Hepatocyte (in vitro differentiated cells): ENCODE data around the gene FBXO21. TPM values are rescaled to one million over a fixed set of nuclear protein-coding genes. Genes with fewer than 3 reads are reported as not detected.

Source experiments
- DNase-seq: peaks from one replicate; pipeline ENCODE4 v3.0.0-alpha.2; 2016; ENCODE audit warnings: low spot score
- H2AFZ ChIP-seq: fragments of 200-600 bp; sonication (generic); 2 replicates; pipeline ENCODE4 v1.6.0; 2016; ENCODE audit warnings: antibody characterized with exemption, mild to moderate bottlenecking
- H3K27ac ChIP-seq: fragments of 200-600 bp; sonication (generic); 2 replicates; pipeline ENCODE4 v1.5.1; 2016; ENCODE audit warnings: mild to moderate bottlenecking
- H3K27me3 ChIP-seq: fragments of 200-600 bp; sonication (generic); 2 replicates; pipeline ENCODE4 v1.6.1; 2016
- H3K36me3 ChIP-seq: fragments of 200-600 bp; sonication (generic); replicated peaks from 2 replicates; pipeline ENCODE4 v1.5.1; 2016; ENCODE audit warnings: low read depth; ENCODE audit not compliant: insufficient read depth
- H3K4me1 ChIP-seq: fragments of 200-600 bp; sonication (generic); 2 replicates; pipeline ENCODE4 v1.5.1; 2016; ENCODE audit warnings: mild to moderate bottlenecking, moderate library complexity; ENCODE audit not compliant: insufficient read depth
- H3K4me2 ChIP-seq: fragments of 200-600 bp; sonication (generic); 2 replicates; pipeline ENCODE4 v1.6.0; 2016
- H3K4me3 ChIP-seq: fragments of 200-600 bp; sonication (generic); 2 replicates; pipeline ENCODE4 v1.5.1; 2016; ENCODE audit warnings: mild to moderate bottlenecking
- H3K79me2 ChIP-seq: fragments of 200-600 bp; sonication (generic); 2 replicates; pipeline ENCODE4 v1.6.0; 2017; ENCODE audit warnings: mild to moderate bottlenecking
- H3K9me2 ChIP-seq: fragments of 200-600 bp; sonication (generic); replicated peaks from 2 replicates; pipeline ENCODE4 v1.6.0; 2017; ENCODE audit warnings: mild to moderate bottlenecking; ENCODE audit not compliant: insufficient read depth
- H3K9me3 ChIP-seq: fragments of 200-600 bp; sonication (generic); 2 replicates; pipeline ENCODE4 v1.5.1; 2016; ENCODE audit warnings: low read depth, mild to moderate bottlenecking
- H4K20me1 ChIP-seq: fragments of 200-600 bp; sonication (generic); 2 replicates; pipeline ENCODE4 v1.6.0; 2016; ENCODE audit warnings: mild to moderate bottlenecking; ENCODE audit not compliant: insufficient read depth, poor library complexity, severe bottlenecking
- EZH2 ChIP-seq: fragments of 200-600 bp; sonication (generic); IDR thresholded peaks from 2 replicates; pipeline ENCODE4 v1.6.1; 2016; ENCODE audit warnings: antibody characterized with exemption, mild to moderate bottlenecking, borderline replicate concordance
- EZH2phosphoT487 ChIP-seq: fragments of 200-600 bp; sonication (generic); IDR thresholded peaks from one replicate; pipeline ENCODE4 v1.6.1; 2018; ENCODE audit warnings: antibody characterized with exemption, mild to moderate bottlenecking, low read depth, moderate library complexity; ENCODE audit not compliant: unreplicated experiment, severe bottlenecking
- WGBS: methylation state at CpG from one replicate; pipeline ENCODE4 v1.1.6; 2016; ENCODE audit warnings: low lambda C conversion rate; ENCODE audit errors: missing lambda C conversion rate; 5-methylcytosine and 5-hydroxymethylcytosine counted together
- polyA plus RNA-seq: library from polyadenylated mRNA; unstranded; fragments of >200 nt; fragmentation: Nextera tagmentation; extraction: Ambion mirVana; gene quantifications from 2 replicates; pipeline ENCODE4 v1.2.1, GENCODE V29; 2016
- total RNA-seq: library from RNA; depleted of rRNA; stranded (reverse); fragments of >200 nt; gene quantifications from 2 replicates; pipeline ENCODE4 v1.2.3, GENCODE V29; 2014
- TF ChIP-seq, protein P1 (sequence below): fragments of 200-600 bp; sonication (generic); IDR thresholded peaks from 2 replicates; pipeline ENCODE4 v1.5.1; 2016; ENCODE audit warnings: antibody characterized with exemption, mild to moderate bottlenecking; ENCODE audit not compliant: poor library complexity

Gene FBXO21
- total and polyA plus RNA-seq, 2 experiments from 2014 or later = 41.9 to 68.0 TPM

DNA sequence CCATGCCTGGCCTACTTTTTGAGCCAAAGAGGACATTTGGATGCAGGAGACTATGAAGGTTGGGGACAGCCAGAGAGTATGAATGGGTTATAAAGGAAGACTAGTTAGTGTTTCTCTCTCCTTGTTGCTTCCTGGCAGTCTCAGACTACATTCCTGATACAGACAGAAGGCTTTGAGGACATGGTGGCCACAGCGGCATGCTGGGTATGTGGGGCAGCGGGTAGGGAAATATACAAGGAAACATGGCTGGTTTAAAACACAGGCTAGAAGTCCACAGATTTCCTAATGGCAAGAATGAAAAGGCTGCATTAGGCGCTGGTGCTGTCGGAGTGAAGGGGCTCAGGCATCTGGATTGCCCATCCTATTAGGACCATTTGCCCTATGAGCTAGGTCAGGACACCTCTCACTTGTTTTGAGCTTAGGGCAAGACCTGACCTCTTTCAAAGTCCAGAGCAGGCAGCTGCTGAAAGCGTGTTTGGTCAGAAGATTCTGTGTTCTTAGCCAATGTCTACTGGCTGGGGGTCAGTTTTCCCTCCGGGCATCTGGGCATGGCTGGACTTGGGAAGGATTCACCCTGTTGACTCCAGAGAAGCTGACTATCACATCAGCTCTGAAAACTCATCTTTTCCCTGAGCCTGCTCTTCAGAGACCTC is 20.1 kb upstream of the FBXO21 start:
- Histone ChIP-seq H3K36me3 (no peaks in the 10 kb centered on the region), H3K4me2 (no peak overlapping the region), H3K4me3 (no peak overlapping the region), H3K27ac (no peak overlapping the region), H4K20me1 (no peaks in the 10 kb centered on the region), H2AFZ (no peak overlapping the region), H3K79me2 (no peaks in the 10 kb centered on the region), H3K27me3 (peaks cover 11% of the 10 kb centered on the region), H3K9me2 (no peaks in the 10 kb centered on the region), H3K4me1 (no peaks in the 10 kb centered on the region), H3K9me3 (no peaks in the 10 kb centered on the region)
- no peak for DNase-seq
- TF ChIP-seq EZH2 (no peak), EZH2phosphoT487 (no peak)
- TF ChIP-seq, protein P1, sequence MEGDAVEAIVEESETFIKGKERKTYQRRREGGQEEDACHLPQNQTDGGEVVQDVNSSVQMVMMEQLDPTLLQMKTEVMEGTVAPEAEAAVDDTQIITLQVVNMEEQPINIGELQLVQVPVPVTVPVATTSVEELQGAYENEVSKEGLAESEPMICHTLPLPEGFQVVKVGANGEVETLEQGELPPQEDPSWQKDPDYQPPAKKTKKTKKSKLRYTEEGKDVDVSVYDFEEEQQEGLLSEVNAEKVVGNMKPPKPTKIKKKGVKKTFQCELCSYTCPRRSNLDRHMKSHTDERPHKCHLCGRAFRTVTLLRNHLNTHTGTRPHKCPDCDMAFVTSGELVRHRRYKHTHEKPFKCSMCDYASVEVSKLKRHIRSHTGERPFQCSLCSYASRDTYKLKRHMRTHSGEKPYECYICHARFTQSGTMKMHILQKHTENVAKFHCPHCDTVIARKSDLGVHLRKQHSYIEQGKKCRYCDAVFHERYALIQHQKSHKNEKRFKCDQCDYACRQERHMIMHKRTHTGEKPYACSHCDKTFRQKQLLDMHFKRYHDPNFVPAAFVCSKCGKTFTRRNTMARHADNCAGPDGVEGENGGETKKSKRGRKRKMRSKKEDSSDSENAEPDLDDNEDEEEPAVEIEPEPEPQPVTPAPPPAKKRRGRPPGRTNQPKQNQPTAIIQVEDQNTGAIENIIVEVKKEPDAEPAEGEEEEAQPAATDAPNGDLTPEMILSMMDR = no peak
- 88% methylated on average over 6 of the region's 6 CpGs for WGBS

DNA sequence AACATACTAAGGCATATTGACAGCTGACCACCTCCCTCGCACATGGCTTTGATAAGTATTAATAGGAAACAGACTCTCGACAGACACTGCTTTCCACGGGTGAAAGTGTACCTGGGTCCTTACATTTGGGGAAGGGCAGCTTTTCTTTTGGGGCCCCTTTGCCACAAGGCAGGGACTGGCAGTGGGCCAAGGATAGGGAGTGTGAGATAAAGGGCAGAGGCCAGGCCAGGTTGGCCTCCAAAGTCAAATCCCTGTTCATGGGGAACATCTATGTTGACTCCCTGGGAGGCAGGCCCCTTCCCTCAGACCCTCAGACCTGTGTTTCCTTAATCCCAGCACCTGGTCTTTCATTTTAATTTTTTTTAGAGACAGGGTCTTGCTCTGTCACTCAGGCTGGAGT is 19.4 kb upstream of the FBXO21 start:
- H3K4me2 ChIP-seq = no peak overlapping the region
- H3K36me3 ChIP-seq = no peaks in the 10 kb centered on the region
- no peak for TF ChIP-seq EZH2
- TF ChIP-seq EZH2phosphoT487 = no peak
- TF ChIP-seq, protein P1 = no peak
- no peak overlapping the region for H3K27ac ChIP-seq
- H4K20me1 ChIP-seq = no peaks in the 10 kb centered on the region
- no peaks in the 10 kb centered on the region for H3K79me2 ChIP-seq
- H3K27me3 ChIP-seq = peaks cover 11% of the 10 kb centered on the region
- H3K9me2 ChIP-seq = no peaks in the 10 kb centered on the region
- 73% methylated on average over 3 of the region's 3 CpGs for WGBS
- H3K4me1 ChIP-seq = no peaks in the 10 kb centered on the region
- H3K9me3 ChIP-seq = no peaks in the 10 kb centered on the region
- no peak overlapping the region for H2AFZ ChIP-seq
- DNase-seq = no peak
- no peak overlapping the region for H3K4me3 ChIP-seq

DNA sequence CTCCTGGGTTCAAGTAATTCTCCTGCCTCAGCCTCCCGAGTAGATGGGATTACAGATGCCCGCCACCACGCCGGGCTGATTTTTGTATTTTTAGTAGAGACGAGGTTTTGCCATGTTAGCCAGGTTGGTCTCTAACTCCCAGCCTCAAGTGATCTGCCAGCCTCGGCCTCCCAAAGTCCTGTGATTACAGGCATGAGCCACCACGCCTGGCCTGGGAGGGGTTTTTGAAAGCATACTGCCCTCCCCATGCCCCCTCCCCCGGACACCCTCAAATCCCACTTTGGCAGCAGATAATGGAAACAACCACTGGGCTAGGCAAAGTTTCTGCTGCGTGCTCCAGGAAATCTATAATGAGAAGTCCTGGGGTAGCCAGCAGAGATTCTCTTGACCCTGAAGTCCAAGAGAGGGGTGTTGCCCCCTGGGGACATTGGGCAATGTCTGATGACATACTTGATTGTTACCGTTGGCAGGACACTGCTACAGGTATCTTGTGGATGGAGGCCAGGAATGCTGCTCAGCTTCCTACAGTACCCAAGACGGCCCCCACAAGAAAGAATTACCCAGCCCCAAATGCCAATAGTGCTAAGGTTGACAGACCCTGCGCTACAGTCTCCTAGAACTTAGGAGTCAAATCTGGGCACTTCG is 18.7 kb upstream of the FBXO21 start:
- Histone ChIP-seq H3K4me1 (no peaks in the 10 kb centered on the region), H3K4me3 (no peak overlapping the region), H3K4me2 (no peak overlapping the region), H3K36me3 (no peaks in the 10 kb centered on the region), H3K9me3 (no peaks in the 10 kb centered on the region), H4K20me1 (no peaks in the 10 kb centered on the region), H3K27me3 (peaks cover 9% of the 10 kb centered on the region), H3K79me2 (no peaks in the 10 kb centered on the region), H3K27ac (no peak overlapping the region), H2AFZ (no peak overlapping the region), H3K9me2 (no peaks in the 10 kb centered on the region)
- no peak for DNase-seq
- TF ChIP-seq EZH2phosphoT487 (no peak), EZH2 (no peak)
- TF ChIP-seq, protein P1 = no peak
- WGBS = 89% methylated on average over 12 of the region's 13 CpGs
